HL-60 (cell line): ENCODE results near the gene FUT7.

Experiments
- POLR2AphosphoS5 ChIP-seq: IDR thresholded peaks from 2 replicates; pipeline ENCODE4 v1.6.1; 2012; ENCODE audit warnings: low read depth
- TF ChIP-seq, protein P1 (sequence below): IDR thresholded peaks from 2 replicates; pipeline ENCODE4 v1.6.1; 2012; ENCODE audit warnings: low read depth; ENCODE audit not compliant: insufficient replicate concordance
- TF ChIP-seq, protein P2 (sequence below): IDR thresholded peaks from one replicate; pipeline ENCODE4 v1.5.1; 2011; ENCODE audit warnings: low read length, control low read depth, inconsistent platforms; ENCODE audit not compliant: insufficient read depth

DNA sequence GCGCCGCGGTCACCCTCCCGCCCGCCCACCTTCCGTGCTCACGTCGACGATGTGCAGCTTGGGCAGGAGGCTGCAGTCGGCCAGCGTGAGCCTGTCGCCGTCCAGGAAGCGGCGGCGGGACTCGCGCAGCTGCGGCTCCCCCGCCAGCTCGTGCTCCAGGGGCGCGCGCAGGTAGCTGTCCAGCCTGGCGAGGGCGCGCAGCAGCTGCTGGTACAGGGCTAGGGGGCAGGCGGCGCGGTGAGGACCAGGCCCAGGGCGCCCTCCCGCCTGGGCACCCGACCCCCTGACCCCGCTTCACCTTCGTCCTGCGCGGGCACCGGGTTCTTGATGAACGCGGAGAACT, 37.0 kb downstream of the FUT7 start:
- TF ChIP-seq, protein P1, sequence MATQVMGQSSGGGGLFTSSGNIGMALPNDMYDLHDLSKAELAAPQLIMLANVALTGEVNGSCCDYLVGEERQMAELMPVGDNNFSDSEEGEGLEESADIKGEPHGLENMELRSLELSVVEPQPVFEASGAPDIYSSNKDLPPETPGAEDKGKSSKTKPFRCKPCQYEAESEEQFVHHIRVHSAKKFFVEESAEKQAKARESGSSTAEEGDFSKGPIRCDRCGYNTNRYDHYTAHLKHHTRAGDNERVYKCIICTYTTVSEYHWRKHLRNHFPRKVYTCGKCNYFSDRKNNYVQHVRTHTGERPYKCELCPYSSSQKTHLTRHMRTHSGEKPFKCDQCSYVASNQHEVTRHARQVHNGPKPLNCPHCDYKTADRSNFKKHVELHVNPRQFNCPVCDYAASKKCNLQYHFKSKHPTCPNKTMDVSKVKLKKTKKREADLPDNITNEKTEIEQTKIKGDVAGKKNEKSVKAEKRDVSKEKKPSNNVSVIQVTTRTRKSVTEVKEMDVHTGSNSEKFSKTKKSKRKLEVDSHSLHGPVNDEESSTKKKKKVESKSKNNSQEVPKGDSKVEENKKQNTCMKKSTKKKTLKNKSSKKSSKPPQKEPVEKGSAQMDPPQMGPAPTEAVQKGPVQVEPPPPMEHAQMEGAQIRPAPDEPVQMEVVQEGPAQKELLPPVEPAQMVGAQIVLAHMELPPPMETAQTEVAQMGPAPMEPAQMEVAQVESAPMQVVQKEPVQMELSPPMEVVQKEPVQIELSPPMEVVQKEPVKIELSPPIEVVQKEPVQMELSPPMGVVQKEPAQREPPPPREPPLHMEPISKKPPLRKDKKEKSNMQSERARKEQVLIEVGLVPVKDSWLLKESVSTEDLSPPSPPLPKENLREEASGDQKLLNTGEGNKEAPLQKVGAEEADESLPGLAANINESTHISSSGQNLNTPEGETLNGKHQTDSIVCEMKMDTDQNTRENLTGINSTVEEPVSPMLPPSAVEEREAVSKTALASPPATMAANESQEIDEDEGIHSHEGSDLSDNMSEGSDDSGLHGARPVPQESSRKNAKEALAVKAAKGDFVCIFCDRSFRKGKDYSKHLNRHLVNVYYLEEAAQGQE: no peak
- no peak for TF ChIP-seq POLR2AphosphoS5
- TF ChIP-seq, protein P2, sequence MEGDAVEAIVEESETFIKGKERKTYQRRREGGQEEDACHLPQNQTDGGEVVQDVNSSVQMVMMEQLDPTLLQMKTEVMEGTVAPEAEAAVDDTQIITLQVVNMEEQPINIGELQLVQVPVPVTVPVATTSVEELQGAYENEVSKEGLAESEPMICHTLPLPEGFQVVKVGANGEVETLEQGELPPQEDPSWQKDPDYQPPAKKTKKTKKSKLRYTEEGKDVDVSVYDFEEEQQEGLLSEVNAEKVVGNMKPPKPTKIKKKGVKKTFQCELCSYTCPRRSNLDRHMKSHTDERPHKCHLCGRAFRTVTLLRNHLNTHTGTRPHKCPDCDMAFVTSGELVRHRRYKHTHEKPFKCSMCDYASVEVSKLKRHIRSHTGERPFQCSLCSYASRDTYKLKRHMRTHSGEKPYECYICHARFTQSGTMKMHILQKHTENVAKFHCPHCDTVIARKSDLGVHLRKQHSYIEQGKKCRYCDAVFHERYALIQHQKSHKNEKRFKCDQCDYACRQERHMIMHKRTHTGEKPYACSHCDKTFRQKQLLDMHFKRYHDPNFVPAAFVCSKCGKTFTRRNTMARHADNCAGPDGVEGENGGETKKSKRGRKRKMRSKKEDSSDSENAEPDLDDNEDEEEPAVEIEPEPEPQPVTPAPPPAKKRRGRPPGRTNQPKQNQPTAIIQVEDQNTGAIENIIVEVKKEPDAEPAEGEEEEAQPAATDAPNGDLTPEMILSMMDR: no peak
